GM23248 (cell line): ENCODE results near the gene FIGNL1. TPM values are rescaled to one million over a fixed set of nuclear protein-coding genes. Genes with fewer than 3 reads are reported as not detected.

Source experiments
- DNase-seq: peaks from one replicate; pipeline ENCODE4 v3.0.0-alpha.2; 2015
- H2AFZ ChIP-seq: fragments of 200-600 bp; sonication (generic); 2 replicates; pipeline ENCODE4 v1.6.1; 2016; ENCODE audit warnings: antibody characterized with exemption
- H3F3A ChIP-seq: fragments of 200-600 bp; sonication (generic); 2 replicates; pipeline ENCODE4 v1.6.1; 2016; ENCODE audit warnings: mild to moderate bottlenecking, antibody characterized with exemption, mixed run types; ENCODE audit not compliant: insufficient read depth
- H3K27ac ChIP-seq: fragments of 200-600 bp; sonication (generic); 2 replicates; pipeline ENCODE4 v1.5.1; 2016; ENCODE audit warnings: mild to moderate bottlenecking
- H3K27me3 ChIP-seq: fragments of 200-600 bp; sonication (generic); replicated peaks from 2 replicates; pipeline ENCODE4 v1.6.1; 2016; ENCODE audit warnings: mild to moderate bottlenecking; ENCODE audit not compliant: insufficient read depth
- H3K36me3 ChIP-seq: fragments of 200-600 bp; sonication (generic); 2 replicates; pipeline ENCODE4 v1.6.1; 2016; ENCODE audit warnings: low read depth, mild to moderate bottlenecking
- H3K4me1 ChIP-seq: fragments of 200-600 bp; sonication (generic); 2 replicates; pipeline ENCODE4 v1.6.1; 2016; ENCODE audit warnings: mild to moderate bottlenecking; ENCODE audit not compliant: insufficient read depth
- H3K4me2 ChIP-seq: fragments of 200-600 bp; sonication (generic); one replicate; pipeline ENCODE4 v1.6.1; 2016; ENCODE audit warnings: mild to moderate bottlenecking; ENCODE audit not compliant: unreplicated experiment
- H3K4me3 ChIP-seq: fragments of 200-600 bp; sonication (generic); 2 replicates; pipeline ENCODE4 v1.5.1; 2016; ENCODE audit warnings: mild to moderate bottlenecking
- H3K79me2 ChIP-seq: fragments of 200-600 bp; sonication (generic); 2 replicates; pipeline ENCODE4 v1.6.1; 2016; ENCODE audit warnings: mild to moderate bottlenecking; ENCODE audit not compliant: insufficient read depth
- H3K9ac ChIP-seq: fragments of 200-600 bp; sonication (generic); 2 replicates; pipeline ENCODE4 v1.6.1; 2016; ENCODE audit warnings: mild to moderate bottlenecking
- H3K9me2 ChIP-seq: fragments of 200-600 bp; sonication (generic); 2 replicates; pipeline ENCODE4 v1.6.1; 2016; ENCODE audit warnings: mixed run types, mild to moderate bottlenecking, moderate library complexity; ENCODE audit not compliant: insufficient read depth
- H3K9me3 ChIP-seq: fragments of 200-600 bp; sonication (generic); one replicate; pipeline ENCODE4 v1.6.1; 2017; ENCODE audit warnings: low read depth
- H4K20me1 ChIP-seq: fragments of 200-600 bp; sonication (generic); 2 replicates; pipeline ENCODE4 v1.6.0; 2016; ENCODE audit not compliant: insufficient read depth
- EZH2 ChIP-seq: fragments of 200-600 bp; sonication (generic); IDR thresholded peaks from 2 replicates; pipeline ENCODE4 v1.6.1; 2018; ENCODE audit warnings: antibody characterized with exemption, mild to moderate bottlenecking; ENCODE audit not compliant: insufficient read depth, poor library complexity, severe bottlenecking
- EZH2phosphoT487 ChIP-seq: fragments of 200-600 bp; sonication (generic); IDR thresholded peaks from 2 replicates; pipeline ENCODE4 v1.6.1; 2018; ENCODE audit warnings: antibody characterized with exemption, moderate library complexity, mild to moderate bottlenecking, low read depth; ENCODE audit not compliant: insufficient read depth
- WGBS, 2 experiments: methylation state at CpG; one replicate each; pipeline ENCODE4 v1.1.6; 2015 to 2017; ENCODE audit warnings: low lambda C conversion rate in 2 of 2, low coverage in 1 of 2; ENCODE audit errors: missing lambda C conversion rate in 2 of 2; 5-methylcytosine and 5-hydroxymethylcytosine counted together
- in situ Hi-C: fragments of 300-500 bp; cut with MboI; formaldehyde crosslinking; loops from 2 replicates; pipeline ENCODE4 v1.15.0; 2020
- polyA plus RNA-seq: library from polyadenylated mRNA; unstranded; fragments of >200 nt; fragmentation: Nextera tagmentation; extraction: Ambion mirVana; gene quantifications from 2 replicates; pipeline ENCODE4 v1.2.1, GENCODE V29; 2016
- total RNA-seq: library from RNA; depleted of rRNA; stranded (reverse); fragments of >200 nt; shearing (Covaris generic); gene quantifications from 2 replicates; pipeline ENCODE4 v1.2.3, GENCODE V29; 2014

FIGNL1 gene
- total and polyA plus RNA-seq, 2 experiments from 2014 or later: 8.4 to 20.2 TPM

DNA sequence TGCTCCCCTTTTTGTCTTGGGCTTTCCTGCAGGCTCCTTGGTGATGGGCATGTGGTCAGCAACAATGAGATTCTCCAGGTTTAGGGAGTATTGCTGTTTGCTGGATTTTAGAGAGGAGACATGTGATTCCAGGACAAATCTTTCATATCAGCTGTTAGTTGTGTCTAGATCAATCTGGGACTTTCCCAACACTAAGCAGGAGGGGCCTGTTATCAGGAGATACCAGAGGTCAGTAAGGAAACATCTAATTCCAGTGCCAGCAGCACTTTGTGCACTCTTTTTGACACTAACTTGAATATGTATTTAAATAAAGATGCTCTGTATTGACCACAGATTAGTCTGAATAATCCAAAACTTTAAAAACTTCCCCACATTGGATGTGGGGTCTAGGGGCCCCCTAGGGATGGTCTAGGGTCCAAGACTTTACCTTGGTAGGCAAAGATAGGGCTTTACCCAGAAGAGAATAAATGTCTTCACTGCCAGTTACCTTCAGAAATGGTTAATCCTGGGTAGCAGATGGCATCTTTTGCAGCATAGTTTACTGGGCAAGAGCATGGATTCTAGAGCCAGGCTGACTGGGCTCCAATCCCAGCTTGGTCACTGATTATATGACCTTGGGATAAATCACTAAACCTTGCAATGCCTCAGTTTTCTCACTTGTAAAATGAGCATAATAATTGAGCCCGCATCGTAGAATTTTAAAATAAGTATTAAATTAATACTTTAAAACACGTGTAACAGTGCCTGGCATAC, 6.4 kb upstream of the FIGNL1 start:
- Histone ChIP-seq H3K27me3 (peaks cover 28% of the 10 kb centered on the region), H3K4me3 (no peak overlapping the region), H3K9me2 (no peaks in the 10 kb centered on the region), H3K27ac (no peak overlapping the region), H3K4me1 (no peaks in the 10 kb centered on the region), H3K79me2 (no peaks in the 10 kb centered on the region), H3K36me3 (no peaks in the 10 kb centered on the region), H3K9me3 (no peaks in the 10 kb centered on the region), H3K4me2 (no peak overlapping the region), H2AFZ (no peak overlapping the region), H4K20me1 (no peaks in the 10 kb centered on the region), H3F3A (no peaks in the 10 kb centered on the region), H3K9ac (no peak overlapping the region)
- no peak for DNase-seq
- WGBS, 2 experiments: 60 to 62% methylated on average over 3 of the region's 3 CpGs
- in situ Hi-C loops: loop anchor here (25.0 kb wide), 1 partner anchor 906 kb away; no protein-coding TSS in a partner anchor
- TF ChIP-seq EZH2phosphoT487 (no peak), EZH2 (no peak)

DNA sequence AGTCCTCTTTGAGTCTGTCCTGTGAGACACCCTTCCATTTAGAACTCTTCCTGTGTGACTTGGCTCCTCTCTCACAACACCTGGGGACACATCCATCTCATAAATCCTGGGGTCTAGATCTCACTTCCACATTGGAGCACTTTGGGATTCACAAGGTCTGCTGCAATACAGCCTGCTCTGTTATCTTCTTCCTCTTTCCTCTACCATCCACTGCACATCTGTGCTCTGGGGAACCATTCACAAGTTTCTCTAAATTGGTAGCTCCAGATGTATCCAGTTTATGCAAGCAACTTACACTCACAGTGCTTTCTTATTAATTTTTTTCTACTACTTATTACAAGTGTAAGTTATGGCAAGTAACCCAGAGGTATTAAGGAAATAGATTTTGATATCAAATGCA, 5.5 kb upstream of the FIGNL1 start:
- in situ Hi-C loops: loop anchor here (25.0 kb wide), 1 partner anchor 907 kb away; no protein-coding TSS in a partner anchor
- no peaks in the 10 kb centered on the region for H4K20me1 ChIP-seq
- H3K4me2 ChIP-seq: no peak overlapping the region
- H3K27ac ChIP-seq: no peak overlapping the region
- no peaks in the 10 kb centered on the region for H3F3A ChIP-seq
- peaks cover 28% of the 10 kb centered on the region for H3K27me3 ChIP-seq
- DNase-seq: no peak
- no peak overlapping the region for H2AFZ ChIP-seq
- H3K4me1 ChIP-seq: no peaks in the 10 kb centered on the region; the same call in 1 of the 2 replicates
- H3K9me3 ChIP-seq: no peaks in the 10 kb centered on the region
- H3K79me2 ChIP-seq: no peaks in the 10 kb centered on the region
- H3K9ac ChIP-seq: no peak overlapping the region
- H3K9me2 ChIP-seq: no peaks in the 10 kb centered on the region
- no peak for TF ChIP-seq EZH2
- TF ChIP-seq EZH2phosphoT487: no peak
- no peak overlapping the region for H3K4me3 ChIP-seq
- H3K36me3 ChIP-seq: no peaks in the 10 kb centered on the region

DNA sequence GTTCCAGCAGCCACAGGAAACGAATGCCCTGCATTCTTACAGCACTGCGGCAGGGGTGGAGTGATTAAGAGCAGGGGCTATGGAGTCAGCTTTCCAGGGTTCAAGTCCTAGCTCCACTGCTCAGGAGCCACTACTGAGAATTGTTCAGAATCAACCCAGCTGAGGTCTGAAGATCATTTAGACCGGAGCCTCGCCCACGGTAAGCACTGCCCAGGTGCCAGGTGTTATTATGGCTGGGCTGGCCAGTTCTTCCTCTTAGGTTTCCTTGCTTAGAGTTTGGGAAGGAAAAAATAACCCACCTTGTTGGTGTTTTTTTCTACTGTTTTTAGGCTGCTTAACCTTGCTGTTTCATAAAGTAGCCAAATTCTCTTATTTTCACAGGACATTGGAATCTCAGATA, 4.8 kb upstream of the FIGNL1 start:
- Histone ChIP-seq H3K79me2 (no peaks in the 10 kb centered on the region), H3K36me3 (no peaks in the 10 kb centered on the region), H3K9ac (no peak overlapping the region), H3K4me1 (no peaks in the 10 kb centered on the region; the same call in 1 of the 2 replicates), H3F3A (no peaks in the 10 kb centered on the region), H2AFZ (no peak overlapping the region), H3K27ac (no peak overlapping the region), H3K27me3 (peaks cover 28% of the 10 kb centered on the region), H3K4me2 (no peak overlapping the region), H3K9me3 (no peaks in the 10 kb centered on the region), H3K4me3 (no peak overlapping the region), H4K20me1 (no peaks in the 10 kb centered on the region), H3K9me2 (no peaks in the 10 kb centered on the region)
- in situ Hi-C loops: loop anchor here (25.0 kb wide), 1 partner anchor 907 kb away; no protein-coding TSS in a partner anchor
- TF ChIP-seq EZH2 (no peak), EZH2phosphoT487 (no peak)
- no peak for DNase-seq
- 48 to 49% methylated on average over 5 of the region's 5 CpGs for WGBS, 2 experiments

DNA sequence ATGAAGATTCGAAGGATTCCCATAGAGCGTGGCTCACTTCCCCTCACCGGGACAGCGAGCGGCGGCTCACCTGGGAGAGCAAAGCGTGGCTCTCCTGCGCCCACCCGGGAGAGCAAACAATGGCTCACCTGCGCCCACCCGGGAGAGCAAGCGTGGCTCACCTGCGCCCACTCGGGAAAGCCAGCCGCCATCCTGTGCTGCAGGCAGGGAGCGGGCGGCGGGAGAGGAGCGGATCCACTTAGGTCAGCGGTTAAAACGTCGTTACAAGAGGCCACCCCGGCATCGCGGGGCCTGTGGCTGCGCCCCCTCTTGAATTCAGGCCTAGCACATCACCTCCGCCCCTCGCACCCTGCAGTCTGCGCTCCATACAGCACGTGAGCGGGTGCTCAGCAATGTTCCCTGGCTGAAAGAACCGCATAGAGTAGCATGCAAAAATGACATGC, 461 bp upstream of the FIGNL1 start:
- peaks cover 5% of the 10 kb centered on the region; the same call in 1 of the 2 replicates for H3K27me3 ChIP-seq
- peaks cover 19% of the 10 kb centered on the region for H3F3A ChIP-seq
- peak overlapping the region; percentile 93 for H3K4me2 ChIP-seq
- no peaks in the 10 kb centered on the region for H3K9me2 ChIP-seq
- no peaks in the 10 kb centered on the region for H3K9me3 ChIP-seq
- no peak overlapping the region for H3K27ac ChIP-seq
- in situ Hi-C loops: loop anchor here (25.0 kb wide), 1 partner anchor 912 kb away; no protein-coding TSS in a partner anchor
- H3K4me3 ChIP-seq: peak overlapping the region; percentile 86
- peak; percentile 17 for DNase-seq
- 20 to 23% methylated on average over 20 to 26 of the region's 32 CpGs for WGBS, 2 experiments
- no peaks in the 10 kb centered on the region for H4K20me1 ChIP-seq
- peak overlapping the region; percentile 83 for H3K9ac ChIP-seq
- no peak for TF ChIP-seq EZH2phosphoT487
- TF ChIP-seq EZH2: no peak
- no peaks in the 10 kb centered on the region for H3K36me3 ChIP-seq
- H3K79me2 ChIP-seq: no peaks in the 10 kb centered on the region
- peaks cover 14% of the 10 kb centered on the region for H3K4me1 ChIP-seq
- H2AFZ ChIP-seq: peak overlapping the region; percentile 99
